ENCODE measurements around the gene IPO4. TPM values are rescaled to one million over a fixed set of nuclear protein-coding genes. Genes with fewer than 3 reads are reported as not detected.

IPO4 gene
- total and polyA plus RNA-seq, 2 of the 13 experiments (the other 11 are each of a cell fraction or from before 2014, with no cell fraction given), result 39.0 to 179 TPM

DNA sequence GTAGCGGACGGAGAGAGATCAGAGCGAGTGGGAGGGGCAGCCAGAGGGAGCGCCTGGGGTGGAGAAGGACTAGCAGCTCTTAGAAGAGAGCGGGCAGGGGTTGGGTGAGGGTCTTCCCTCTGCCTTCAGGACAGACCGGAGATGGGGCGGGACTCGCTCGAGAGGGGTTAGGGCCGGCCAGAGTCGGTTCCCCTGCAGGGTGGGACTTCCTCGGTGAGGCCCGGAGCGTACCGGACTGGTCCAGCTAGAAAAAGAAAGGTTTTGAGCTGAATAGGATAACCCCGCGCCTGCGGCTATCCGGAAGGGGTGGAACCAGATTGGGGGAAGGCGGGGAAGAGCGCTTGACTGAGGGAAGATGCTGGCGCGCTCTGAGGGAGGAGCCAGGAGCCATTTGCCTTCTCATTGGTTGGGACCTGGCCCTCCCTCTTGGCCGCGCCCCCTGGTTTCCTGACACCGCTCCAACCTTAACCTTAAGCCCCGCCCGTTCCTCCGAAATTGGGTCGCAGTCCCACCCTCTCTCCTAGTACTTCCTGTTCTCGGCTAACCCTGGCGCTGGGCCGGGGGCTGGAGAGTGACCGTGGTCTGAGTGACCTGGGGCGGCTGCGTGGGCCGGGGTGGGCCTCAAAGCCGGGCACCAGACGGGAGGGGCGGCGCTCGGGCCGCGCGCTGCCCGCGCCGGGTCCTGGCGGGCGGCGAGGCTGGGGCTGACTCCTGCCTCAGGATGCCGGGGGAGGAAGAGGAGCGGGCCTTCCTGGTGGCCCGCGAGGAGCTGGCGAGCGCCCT lies 41.4 kb downstream of the IPO4 start, which contains the start of gene RNF31 (continued):
- peak; percentile 59 to 67 for TF ChIP-seq HMGXB4 (CRISPR knock-in tag; IDR thresholded peaks at IDR 0.05; ENCODE audit: borderline replicate concordance in 1 of 2, low read depth in 1 of 2)
- no peak for TF ChIP-seq MTF2 (CRISPR knock-in tag; IDR thresholded peaks at IDR 0.05; ENCODE audit: borderline replicate concordance)
- no peak for TF ChIP-seq ZNF484 (CRISPR knock-in tag; IDR thresholded peaks at IDR 0.05; ENCODE audit: borderline replicate concordance, low read depth)
- no peak; the same call in 1 of the 2 replicates for TF ChIP-seq ZNF570 (CRISPR knock-in tag; IDR thresholded peaks at IDR 0.05; ENCODE audit: borderline replicate concordance)
- TF ChIP-seq TCF7 (IDR thresholded peaks at IDR 0.05; ENCODE audit: low read depth), result no peak
- no peak for TF ChIP-seq TEAD3 (CRISPR knock-in tag; optimal IDR thresholded peaks at IDR 0.05; ENCODE audit: borderline replicate concordance)
- TF ChIP-seq CREBL2 (CRISPR knock-in tag; IDR thresholded peaks at IDR 0.05; ENCODE audit: borderline replicate concordance), result no peak; the same call in 1 of the 2 replicates
- peak; percentile 19; the same call in 1 of the 2 replicates for TF ChIP-seq SMYD3 (CRISPR knock-in tag; IDR thresholded peaks at IDR 0.05)
- TF ChIP-seq ZNF644 (CRISPR knock-in tag; IDR thresholded peaks at IDR 0.05; ENCODE audit: low read depth), result no peak
- TF ChIP-seq SRSF1 (optimal IDR thresholded peaks at IDR 0.05; ENCODE audit: low read depth, low read length), result peak; percentile 85
- TF ChIP-seq MBNL3 (CRISPR knock-in tag; conservative IDR thresholded peaks at IDR 0.05), result no peak
- TF ChIP-seq ZNF367 (CRISPR knock-in tag; IDR thresholded peaks at IDR 0.05; ENCODE audit: borderline replicate concordance), result peak; percentile 79; the same call in 1 of the 2 replicates
- no peak for TF ChIP-seq ZNF891 (CRISPR knock-in tag; IDR thresholded peaks at IDR 0.05)
- no peak for TF ChIP-seq ZMYM4 (CRISPR knock-in tag; IDR thresholded peaks at IDR 0.05)
- TF ChIP-seq, protein P1, sequence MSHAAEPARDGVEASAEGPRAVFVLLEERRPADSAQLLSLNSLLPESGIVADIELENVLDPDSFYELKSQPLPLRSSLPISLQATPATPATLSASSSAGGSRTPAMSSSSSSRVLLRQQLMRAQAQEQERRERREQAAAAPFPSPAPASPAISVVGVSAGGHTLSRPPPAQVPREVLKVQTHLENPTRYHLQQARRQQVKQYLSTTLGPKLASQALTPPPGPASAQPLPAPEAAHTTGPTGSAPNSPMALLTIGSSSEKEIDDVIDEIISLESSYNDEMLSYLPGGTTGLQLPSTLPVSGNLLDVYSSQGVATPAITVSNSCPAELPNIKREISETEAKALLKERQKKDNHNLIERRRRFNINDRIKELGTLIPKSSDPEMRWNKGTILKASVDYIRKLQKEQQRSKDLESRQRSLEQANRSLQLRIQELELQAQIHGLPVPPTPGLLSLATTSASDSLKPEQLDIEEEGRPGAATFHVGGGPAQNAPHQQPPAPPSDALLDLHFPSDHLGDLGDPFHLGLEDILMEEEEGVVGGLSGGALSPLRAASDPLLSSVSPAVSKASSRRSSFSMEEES (CRISPR knock-in tag; IDR thresholded peaks at IDR 0.05), result peak; percentile 67; the same call in 1 of the 2 replicates
- TF ChIP-seq CHD2 (IDR thresholded peaks at IDR 0.05; ENCODE audit: low read depth, low read length), result no peak
- TF ChIP-seq ZBTB4 (CRISPR knock-in tag; IDR thresholded peaks at IDR 0.05; ENCODE audit: borderline replicate concordance), result no peak
- TF ChIP-seq NR2F6 (IDR thresholded peaks at IDR 0.05), result no peak; the same call in 1 of the 2 replicates
- TF ChIP-seq NR2F6 (CRISPR knock-in tag; IDR thresholded peaks at IDR 0.05), result peak; percentile 5; the same call in 1 of the 2 replicates
- TF ChIP-seq ZNF605 (CRISPR knock-in tag; IDR thresholded peaks at IDR 0.05), result no peak
- TF ChIP-seq ADNP (CRISPR knock-in tag; IDR thresholded peaks at IDR 0.05), result no peak
- TF ChIP-seq DRAP1 (CRISPR knock-in tag; IDR thresholded peaks at IDR 0.05), result peak; percentile 97

Measured in HepG2 (cell line).